K562 (cell line): ENCODE results near the gene NUP133. TPM values are rescaled to one million over a fixed set of nuclear protein-coding genes. Genes with fewer than 3 reads are reported as not detected.

ENCODE experiments used
- COPS2 ChIP-seq: fragments of 450-650 bp; conservative IDR thresholded peaks from 2 replicates; pipeline ENCODE4 v1.6.1; 2016; ENCODE audit warnings: mild to moderate bottlenecking, moderate library complexity
- MTA3 ChIP-seq: fragments of 450-650 bp; formaldehyde crosslinking; IDR thresholded peaks from 2 replicates; pipeline ENCODE4 v1.6.1; 2017; ENCODE audit warnings: mild to moderate bottlenecking, borderline replicate concordance
- PCBP1 ChIP-seq: fragments of 200-400 bp; formaldehyde crosslinking; IDR thresholded peaks from 2 replicates; pipeline ENCODE4 v1.6.1; 2018; ENCODE audit warnings: mild to moderate bottlenecking, low read depth, low read length; ENCODE audit not compliant: poor library complexity, severe bottlenecking
- POLR2B ChIP-seq: fragments of 450-650 bp; IDR thresholded peaks from 2 replicates; pipeline ENCODE4 v1.6.1; 2018; ENCODE audit warnings: low read depth; ENCODE audit not compliant: partially characterized antibody
- RBM22 ChIP-seq: fragments of 200-400 bp; formaldehyde crosslinking; IDR thresholded peaks from 2 replicates; pipeline ENCODE4 v1.6.1; 2018; ENCODE audit warnings: low read length, low read depth; ENCODE audit not compliant: poor library complexity, severe bottlenecking
- SAFB ChIP-seq: fragments of 200-400 bp; formaldehyde crosslinking; IDR thresholded peaks from 2 replicates; pipeline ENCODE4 v1.6.1; 2017; ENCODE audit warnings: low read depth, low read length, borderline replicate concordance
- ZNF316 ChIP-seq: fragments of 450-650 bp; IDR thresholded peaks from 2 replicates; pipeline ENCODE4 v1.6.1; 2016
- polyA plus RNA-seq, 8 experiments: library from polyadenylated mRNA; depleted of rRNA in 4 of 8; stranded (reverse) in 5 of 8; unstranded in 3 of 8; fragments of >200 nt; fragmentation: Nextera tagmentation in 2 of 8; fragmentation: Illumina TruSeq in 1 of 8; extraction: Ambion mirVana in 2 of 8; extraction: Trizol in 1 of 8; gene quantifications; 2 replicates each; pipeline versions ENCODE4 v1.2.1 to v1.2.3, GENCODE V29; 2011 to 2014; ENCODE audit warnings: inconsistent platforms in 1 of 8, missing spikeins in 1 of 8
- total RNA-seq, 7 experiments: library from RNA; depleted of rRNA in 6 of 7; stranded (reverse); fragments of >200 nt in 6 of 7; fragmentation: Illumina TruSeq in 2 of 7; extraction: Trizol in 2 of 7; gene quantifications; 2 replicates each; pipeline versions ENCODE4 v1.2.1 to v1.2.3, GENCODE V29; 2011 to 2021; ENCODE audit warnings: low replicate concordance in 1 of 7
- TF ChIP-seq, protein P1 (sequence below): fragments of 250-450 bp; sonication (Bioruptor Pico); IDR thresholded peaks from 2 replicates; pipeline ENCODE4 v1.4.0; 2020; ENCODE audit warnings: mild to moderate bottlenecking, moderate library complexity
- TF ChIP-seq, protein P2 (sequence below): fragments of 250-450 bp; sonication (Bioruptor Pico); IDR thresholded peaks from 2 replicates; pipeline ENCODE4 v1.8.0; 2021; ENCODE audit warnings: moderate library complexity, mild to moderate bottlenecking, inconsistent platforms
- TF ChIP-seq, protein P3 (sequence below): fragments of 450-650 bp; IDR thresholded peaks from 2 replicates; pipeline ENCODE4 v1.6.1; 2017; ENCODE audit warnings: antibody characterized with exemption
- TF ChIP-seq, protein P4 (sequence below): fragments of 250-450 bp; sonication (Bioruptor Pico); IDR thresholded peaks from 2 replicates; pipeline ENCODE4 v1.8.0; 2022; ENCODE audit warnings: moderate library complexity, mild to moderate bottlenecking, inconsistent platforms
- TF ChIP-seq, protein P5 (sequence below), 2 experiments: fragments of 450-650 bp; IDR thresholded peaks; 2 replicates each; pipeline ENCODE4 v1.6.1; 2018; ENCODE audit warnings: mild to moderate bottlenecking in 2 of 2, low read depth in 1 of 2; ENCODE audit not compliant: partially characterized antibody in 2 of 2

Gene NUP133
- total and polyA plus RNA-seq, 9 of the 15 experiments (the other 6 are each of a cell fraction or from before 2014, with no cell fraction given): 21.7 to 85.1 (median 61.3) TPM

DNA sequence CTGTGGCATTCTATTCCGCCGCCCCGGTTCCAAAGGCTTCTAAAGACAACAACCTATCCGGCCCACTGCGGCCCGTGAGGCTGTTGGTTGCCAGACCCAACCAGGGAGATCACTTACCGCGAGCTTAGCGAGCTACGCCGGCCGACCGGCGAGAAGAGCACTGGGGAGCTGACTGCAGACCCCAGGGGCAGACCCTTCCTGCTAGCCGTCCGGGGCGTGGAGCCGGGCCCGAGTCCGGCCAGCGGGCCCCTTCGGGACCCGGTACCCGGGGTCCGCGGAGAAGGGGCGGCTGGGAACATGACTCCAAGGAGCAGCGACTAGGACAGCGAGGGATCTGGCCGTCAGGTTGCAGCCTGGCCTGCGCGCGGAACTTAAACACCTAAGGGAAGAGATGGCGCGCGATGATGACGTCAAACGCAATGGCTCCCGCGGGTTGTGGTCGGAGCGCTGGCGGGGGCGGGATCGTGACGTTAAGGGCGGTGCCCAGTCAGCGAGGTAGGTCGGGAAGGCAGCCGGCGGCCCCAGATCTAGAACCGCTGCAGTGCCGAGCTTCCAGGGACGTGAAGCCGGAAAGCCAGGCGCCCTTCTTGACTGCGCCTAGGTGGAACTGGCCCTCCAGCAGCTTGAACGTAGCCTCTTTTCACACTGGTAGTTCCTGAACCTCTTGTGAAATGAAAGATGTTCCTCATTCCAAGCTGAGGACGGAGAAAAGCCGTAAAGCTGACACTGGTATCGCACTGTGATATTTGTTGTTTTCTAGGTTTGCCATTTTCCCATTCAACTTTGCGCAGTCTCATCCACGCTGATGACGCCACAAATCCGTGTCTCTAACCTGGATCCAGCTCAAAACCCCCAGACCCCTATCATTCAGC, at the start of gene NUP133 (continued):
- TF ChIP-seq, protein P1, sequence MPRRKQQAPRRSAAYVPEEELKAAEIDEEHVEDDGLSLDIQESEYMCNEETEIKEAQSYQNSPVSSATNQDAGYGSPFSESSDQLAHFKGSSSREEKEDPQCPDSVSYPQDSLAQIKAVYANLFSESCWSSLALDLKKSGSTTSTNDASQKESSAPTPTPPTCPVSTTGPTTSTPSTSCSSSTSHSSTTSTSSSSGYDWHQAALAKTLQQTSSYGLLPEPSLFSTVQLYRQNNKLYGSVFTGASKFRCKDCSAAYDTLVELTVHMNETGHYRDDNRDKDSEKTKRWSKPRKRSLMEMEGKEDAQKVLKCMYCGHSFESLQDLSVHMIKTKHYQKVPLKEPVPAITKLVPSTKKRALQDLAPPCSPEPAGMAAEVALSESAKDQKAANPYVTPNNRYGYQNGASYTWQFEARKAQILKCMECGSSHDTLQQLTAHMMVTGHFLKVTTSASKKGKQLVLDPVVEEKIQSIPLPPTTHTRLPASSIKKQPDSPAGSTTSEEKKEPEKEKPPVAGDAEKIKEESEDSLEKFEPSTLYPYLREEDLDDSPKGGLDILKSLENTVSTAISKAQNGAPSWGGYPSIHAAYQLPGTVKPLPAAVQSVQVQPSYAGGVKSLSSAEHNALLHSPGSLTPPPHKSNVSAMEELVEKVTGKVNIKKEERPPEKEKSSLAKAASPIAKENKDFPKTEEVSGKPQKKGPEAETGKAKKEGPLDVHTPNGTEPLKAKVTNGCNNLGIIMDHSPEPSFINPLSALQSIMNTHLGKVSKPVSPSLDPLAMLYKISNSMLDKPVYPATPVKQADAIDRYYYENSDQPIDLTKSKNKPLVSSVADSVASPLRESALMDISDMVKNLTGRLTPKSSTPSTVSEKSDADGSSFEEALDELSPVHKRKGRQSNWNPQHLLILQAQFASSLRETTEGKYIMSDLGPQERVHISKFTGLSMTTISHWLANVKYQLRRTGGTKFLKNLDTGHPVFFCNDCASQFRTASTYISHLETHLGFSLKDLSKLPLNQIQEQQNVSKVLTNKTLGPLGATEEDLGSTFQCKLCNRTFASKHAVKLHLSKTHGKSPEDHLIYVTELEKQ (CRISPR knock-in tag): no peak
- TF ChIP-seq, protein P2, sequence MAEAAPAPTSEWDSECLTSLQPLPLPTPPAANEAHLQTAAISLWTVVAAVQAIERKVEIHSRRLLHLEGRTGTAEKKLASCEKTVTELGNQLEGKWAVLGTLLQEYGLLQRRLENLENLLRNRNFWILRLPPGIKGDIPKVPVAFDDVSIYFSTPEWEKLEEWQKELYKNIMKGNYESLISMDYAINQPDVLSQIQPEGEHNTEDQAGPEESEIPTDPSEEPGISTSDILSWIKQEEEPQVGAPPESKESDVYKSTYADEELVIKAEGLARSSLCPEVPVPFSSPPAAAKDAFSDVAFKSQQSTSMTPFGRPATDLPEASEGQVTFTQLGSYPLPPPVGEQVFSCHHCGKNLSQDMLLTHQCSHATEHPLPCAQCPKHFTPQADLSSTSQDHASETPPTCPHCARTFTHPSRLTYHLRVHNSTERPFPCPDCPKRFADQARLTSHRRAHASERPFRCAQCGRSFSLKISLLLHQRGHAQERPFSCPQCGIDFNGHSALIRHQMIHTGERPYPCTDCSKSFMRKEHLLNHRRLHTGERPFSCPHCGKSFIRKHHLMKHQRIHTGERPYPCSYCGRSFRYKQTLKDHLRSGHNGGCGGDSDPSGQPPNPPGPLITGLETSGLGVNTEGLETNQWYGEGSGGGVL (CRISPR knock-in tag): no peak
- TF ChIP-seq COPS2: no peak
- no peak; the same call in 1 of the 2 replicates for TF ChIP-seq ZNF316
- peak; percentile 96 for TF ChIP-seq MTA3
- TF ChIP-seq POLR2B: peak; percentile 98
- TF ChIP-seq RBM22: peak; percentile 74
- TF ChIP-seq SAFB: no peak
- TF ChIP-seq, protein P3, sequence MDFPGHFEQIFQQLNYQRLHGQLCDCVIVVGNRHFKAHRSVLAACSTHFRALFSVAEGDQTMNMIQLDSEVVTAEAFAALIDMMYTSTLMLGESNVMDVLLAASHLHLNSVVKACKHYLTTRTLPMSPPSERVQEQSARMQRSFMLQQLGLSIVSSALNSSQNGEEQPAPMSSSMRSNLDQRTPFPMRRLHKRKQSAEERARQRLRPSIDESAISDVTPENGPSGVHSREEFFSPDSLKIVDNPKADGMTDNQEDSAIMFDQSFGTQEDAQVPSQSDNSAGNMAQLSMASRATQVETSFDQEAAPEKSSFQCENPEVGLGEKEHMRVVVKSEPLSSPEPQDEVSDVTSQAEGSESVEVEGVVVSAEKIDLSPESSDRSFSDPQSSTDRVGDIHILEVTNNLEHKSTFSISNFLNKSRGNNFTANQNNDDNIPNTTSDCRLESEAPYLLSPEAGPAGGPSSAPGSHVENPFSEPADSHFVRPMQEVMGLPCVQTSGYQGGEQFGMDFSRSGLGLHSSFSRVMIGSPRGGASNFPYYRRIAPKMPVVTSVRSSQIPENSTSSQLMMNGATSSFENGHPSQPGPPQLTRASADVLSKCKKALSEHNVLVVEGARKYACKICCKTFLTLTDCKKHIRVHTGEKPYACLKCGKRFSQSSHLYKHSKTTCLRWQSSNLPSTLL: no peak
- TF ChIP-seq, protein P4, sequence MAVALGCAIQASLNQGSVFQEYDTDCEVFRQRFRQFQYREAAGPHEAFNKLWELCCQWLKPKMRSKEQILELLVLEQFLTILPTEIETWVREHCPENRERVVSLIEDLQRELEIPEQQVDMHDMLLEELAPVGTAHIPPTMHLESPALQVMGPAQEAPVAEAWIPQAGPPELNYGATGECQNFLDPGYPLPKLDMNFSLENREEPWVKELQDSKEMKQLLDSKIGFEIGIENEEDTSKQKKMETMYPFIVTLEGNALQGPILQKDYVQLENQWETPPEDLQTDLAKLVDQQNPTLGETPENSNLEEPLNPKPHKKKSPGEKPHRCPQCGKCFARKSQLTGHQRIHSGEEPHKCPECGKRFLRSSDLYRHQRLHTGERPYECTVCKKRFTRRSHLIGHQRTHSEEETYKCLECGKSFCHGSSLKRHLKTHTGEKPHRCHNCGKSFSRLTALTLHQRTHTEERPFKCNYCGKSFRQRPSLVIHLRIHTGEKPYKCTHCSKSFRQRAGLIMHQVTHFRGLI (CRISPR knock-in tag): no peak
- peak; percentile 65 for TF ChIP-seq PCBP1
- TF ChIP-seq, protein P5, sequence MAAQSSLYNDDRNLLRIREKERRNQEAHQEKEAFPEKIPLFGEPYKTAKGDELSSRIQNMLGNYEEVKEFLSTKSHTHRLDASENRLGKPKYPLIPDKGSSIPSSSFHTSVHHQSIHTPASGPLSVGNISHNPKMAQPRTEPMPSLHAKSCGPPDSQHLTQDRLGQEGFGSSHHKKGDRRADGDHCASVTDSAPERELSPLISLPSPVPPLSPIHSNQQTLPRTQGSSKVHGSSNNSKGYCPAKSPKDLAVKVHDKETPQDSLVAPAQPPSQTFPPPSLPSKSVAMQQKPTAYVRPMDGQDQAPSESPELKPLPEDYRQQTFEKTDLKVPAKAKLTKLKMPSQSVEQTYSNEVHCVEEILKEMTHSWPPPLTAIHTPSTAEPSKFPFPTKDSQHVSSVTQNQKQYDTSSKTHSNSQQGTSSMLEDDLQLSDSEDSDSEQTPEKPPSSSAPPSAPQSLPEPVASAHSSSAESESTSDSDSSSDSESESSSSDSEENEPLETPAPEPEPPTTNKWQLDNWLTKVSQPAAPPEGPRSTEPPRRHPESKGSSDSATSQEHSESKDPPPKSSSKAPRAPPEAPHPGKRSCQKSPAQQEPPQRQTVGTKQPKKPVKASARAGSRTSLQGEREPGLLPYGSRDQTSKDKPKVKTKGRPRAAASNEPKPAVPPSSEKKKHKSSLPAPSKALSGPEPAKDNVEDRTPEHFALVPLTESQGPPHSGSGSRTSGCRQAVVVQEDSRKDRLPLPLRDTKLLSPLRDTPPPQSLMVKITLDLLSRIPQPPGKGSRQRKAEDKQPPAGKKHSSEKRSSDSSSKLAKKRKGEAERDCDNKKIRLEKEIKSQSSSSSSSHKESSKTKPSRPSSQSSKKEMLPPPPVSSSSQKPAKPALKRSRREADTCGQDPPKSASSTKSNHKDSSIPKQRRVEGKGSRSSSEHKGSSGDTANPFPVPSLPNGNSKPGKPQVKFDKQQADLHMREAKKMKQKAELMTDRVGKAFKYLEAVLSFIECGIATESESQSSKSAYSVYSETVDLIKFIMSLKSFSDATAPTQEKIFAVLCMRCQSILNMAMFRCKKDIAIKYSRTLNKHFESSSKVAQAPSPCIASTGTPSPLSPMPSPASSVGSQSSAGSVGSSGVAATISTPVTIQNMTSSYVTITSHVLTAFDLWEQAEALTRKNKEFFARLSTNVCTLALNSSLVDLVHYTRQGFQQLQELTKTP (IDR thresholded peaks at IDR 0.05; ENCODE audit: low read depth in 1 of 2, partially characterized antibody in 2 of 2): peak in 1 of 2 experiments; percentile 22
